Head of caudate nucleus (tissue), 42 donors: Measurements from ENCODE around the gene CDH4.

Experiments
- DNase-seq, 42 donors: peaks; one replicate each; pipeline versions ENCODE4 v3.0.0 to v3.0.0-alpha.2; 2020 to 2021; ENCODE audit warnings: mixed read lengths in 7 of 42
- intact Hi-C: fragments of 100-400 bp; cut with DNase I; formaldehyde crosslinking; loops from one replicate; pipeline ENCODE4 v1.15.0; 2022

CDH4 gene

DNA sequence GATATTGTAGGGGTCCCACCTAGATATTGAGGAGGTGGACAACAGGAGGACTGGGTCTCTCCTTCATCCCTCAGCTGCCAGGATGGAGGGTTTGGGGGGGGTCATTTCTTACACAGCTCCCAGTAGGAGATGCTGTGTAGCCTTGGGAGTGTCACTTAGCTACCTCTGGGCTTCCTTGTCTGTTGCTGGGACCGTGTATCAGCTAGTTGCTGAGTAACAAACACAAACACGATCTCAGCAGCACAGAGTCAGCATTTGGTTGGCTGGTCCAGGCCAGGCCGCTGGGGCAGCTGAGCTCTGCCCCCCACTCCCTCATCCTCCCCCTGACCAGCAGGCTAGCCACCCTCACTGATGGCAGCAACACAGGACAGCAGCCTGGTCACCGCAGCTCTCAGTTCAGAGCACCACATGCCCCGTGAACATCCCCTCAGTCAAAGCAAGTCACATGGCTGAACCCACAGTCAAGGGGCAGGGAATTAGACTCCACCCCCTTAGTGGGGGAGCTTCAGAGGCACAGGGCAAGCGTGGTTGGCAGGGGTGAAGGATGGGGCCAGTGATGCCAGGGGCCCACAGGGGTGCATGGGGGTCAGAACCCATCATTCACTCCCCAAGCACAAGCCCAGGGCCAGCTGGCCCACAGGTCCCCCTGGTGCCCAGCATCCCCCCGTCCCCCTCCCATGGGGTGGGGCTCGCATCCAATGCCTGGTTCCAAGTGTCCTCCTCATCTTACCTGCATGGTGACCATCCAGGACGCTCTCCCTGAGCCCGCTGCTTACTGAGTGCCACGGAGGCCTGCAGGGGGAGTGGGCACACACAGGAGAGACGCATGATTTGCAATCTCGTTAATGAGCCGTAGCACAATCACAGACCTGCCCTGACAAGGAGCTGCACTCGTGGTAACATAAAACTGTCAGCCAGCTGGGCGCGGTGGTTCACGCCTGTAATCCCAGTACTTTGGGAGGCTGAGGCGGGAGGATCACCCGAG, 701.3 kb downstream of the CDH4 start:
- peak in 14 of 42 donors; percentile 2 to 24 (median 4) for DNase-seq
- intact Hi-C loops: no loop called here

DNA sequence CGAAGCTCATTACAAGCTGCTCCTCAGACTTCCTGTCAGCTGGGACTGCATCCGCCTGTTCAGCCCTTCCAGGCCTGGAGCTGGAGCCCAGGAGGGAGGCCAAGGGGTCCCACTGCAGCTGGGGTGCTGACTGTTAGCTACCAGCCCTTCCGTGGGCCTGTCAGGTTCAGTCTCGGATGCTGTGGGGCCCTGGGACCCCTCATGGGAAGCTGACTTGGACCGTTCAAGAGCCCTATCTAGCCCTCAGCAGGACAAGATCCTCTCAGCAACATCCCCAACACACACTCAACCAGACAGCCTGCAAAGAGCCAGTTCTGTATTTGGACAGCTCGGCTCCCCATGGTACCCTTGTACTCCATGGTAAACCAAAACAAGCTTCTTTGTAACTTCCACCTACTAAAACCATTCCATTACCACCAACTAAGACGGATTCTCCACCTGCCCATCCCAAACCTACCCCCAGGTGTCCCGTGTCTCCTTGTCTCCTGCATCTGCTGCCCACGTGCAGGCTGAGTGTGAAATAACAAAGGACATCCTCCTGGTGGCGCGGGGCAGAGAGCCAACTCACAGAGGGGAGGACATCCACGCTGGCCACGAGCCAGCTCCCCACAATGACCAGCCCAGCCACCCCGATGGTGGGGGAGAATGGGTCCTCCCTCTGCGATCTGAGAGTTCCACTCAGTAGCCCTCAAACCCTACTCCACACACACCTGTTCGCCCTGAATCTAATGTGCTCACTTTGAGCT, 702.4 kb downstream of the CDH4 start:
- intact Hi-C loops: no loop called here

DNA sequence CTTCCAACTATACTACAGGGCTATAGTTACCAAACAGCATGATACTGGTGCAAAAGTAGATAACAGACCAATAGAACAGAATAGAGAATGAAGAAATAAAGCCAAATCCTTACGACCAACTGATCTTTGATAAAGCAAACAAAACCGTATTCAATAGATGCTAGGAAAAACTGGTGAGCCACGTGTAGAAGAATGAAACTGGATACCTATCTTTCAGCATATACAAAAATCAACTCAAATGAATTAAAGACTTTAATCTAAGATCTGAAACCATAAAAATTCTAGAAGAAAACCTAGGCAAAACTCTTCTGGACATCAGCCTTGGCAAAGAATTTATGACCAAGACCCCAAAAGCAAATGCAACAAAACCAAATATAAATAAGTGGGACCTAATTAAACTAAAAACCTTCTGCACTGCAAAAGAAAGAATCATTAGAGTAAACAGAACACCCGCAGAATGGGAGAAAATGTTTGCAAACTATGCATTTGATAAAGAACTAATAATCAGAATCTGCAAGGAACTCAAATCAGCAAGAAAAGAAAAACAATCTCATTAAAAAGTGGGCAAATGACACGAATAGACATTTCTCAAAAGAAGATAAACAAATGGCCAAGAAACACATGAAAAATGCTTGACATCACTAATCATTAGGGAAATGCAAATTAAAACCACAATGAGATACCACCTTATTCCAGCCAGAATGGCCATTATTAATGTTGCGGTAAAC, 703.8 kb downstream of the CDH4 start:
- DNase-seq: no peak
- intact Hi-C loops: no loop called here

More for the DNA sequence above, 702.4 kb downstream of the CDH4 start:
- DNase-seq: peak in 14 of 42 donors; percentile 3 to 37 (median 10)

DNA sequence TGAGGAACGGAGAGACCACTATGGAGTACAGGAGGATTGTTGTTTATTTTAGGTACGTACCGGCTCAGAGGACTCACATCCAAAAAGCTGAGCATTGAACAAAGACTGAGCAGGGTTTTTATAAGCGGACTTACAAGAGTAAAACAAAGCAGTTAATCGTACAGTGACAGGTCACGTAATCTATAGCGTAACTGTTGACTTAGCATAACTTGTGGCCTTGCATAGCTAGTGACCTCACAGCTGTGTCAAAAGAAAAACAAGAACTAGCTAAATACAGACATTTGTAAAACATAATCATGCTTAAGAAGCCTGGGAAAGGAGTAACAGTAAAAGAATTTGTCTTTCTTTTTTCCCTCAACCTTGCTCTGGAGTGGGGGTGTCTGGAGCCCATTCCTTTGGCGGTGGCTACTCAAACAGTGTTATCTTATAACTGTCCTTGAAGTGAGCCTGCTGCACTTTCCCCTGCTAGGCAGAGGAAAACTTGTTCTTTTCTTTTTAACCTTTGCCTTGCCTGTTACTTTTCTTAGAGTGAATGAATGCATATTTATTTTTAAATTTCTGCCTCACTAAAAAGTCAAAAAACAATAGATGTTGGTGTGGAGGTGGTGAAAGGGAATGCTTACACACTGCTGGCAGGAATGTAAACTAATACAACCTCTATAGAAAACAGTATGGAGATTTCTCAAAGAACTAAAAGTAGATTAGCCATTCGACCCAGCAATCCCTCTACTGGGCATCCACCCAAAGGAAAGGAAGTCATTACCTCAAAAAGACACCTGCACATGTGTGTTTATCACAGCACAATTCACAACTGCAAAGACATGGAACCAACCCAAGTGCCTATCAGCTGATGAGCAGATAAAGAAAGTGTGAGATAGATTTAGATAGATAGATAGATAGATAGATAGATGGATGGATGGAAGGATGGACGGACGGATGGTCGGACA, 704.6 kb downstream of the CDH4 start:
- intact Hi-C loops: no loop called here
- peak in 4 of 42 donors; percentile 1 to 4 (median 2) for DNase-seq

DNA sequence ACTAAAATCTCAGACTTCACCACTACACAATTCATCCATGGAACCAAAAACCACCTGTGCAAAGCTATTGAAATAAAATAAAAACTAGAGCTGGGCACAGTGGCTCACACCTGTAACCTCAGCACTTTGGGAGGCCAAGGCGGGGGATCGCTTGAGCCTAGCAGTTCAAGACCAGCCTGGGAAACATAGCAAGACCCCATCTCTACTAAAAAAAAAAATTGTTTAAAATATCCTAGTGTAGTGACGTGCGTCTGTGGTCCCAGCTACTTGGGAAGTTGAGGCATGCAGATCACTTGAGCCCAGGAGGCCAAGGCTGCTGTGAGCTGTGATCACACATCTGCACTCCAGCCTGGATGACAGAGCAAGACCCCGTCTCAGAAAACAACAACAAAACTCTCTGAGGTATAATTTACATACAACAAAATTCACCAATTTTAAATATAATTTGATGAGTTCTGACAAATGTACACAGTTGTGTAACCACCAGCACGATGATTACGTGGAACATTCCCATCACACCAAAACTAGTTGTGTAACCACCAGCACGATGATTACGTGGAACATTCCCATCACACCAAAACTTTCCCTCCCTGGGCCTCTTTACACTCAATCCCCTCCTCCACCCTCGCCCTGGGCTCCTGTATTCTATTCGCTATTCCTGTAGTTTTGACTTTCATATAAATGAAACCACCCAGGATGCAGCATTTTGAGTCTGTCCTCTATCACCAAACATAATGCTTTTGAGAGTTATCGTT, 706.1 kb downstream of the CDH4 start:
- intact Hi-C loops: no loop called here
- peak in 9 of 42 donors; percentile 0 to 32 (median 4) for DNase-seq

DNA sequence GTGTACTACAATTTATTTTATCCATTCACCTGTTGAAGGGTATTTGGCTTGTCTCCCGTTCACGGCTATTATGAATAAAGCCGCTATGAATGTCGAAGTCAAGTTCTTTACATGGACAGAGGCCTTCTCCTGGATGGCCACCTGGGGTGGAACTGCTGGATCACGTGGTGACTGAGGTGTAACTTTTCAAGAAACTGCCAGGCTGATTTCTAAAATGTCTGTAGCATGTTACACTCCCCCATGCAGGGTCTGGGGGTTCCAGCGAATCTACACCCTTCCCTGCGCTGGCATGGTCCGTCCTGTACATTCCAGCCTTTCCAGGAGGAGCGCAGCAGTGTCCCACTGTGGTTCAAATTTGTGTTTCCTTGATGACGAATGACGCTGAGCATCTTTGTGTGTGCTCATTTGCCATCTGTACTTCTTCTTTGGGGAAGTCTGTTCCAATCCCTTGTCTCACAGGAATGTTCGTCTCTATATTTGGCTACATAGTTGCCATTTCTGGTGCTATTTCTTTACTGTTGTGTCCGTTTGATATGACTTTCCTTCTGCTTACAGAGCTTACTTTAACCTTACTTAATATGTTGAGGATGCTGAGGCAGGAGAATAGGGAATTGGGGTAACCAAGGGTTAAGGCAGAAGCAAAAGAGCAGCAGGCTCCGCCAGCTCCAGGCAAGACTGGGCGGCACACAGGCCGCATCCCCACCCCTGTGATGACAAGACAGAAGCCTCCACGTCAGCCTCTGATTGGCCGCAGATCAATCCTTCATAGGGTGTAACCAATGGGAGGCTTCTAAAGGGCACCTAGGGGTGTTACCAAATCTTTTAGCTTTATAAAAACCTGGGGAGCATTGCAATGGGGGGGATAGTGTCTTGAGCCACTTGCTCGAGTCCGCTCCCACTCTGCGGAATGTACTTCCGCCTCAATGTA, 707.0 kb downstream of the CDH4 start:
- DNase-seq: peak in 9 of 42 donors; percentile 0 to 29 (median 9)
- intact Hi-C loops: no loop called here

DNA sequence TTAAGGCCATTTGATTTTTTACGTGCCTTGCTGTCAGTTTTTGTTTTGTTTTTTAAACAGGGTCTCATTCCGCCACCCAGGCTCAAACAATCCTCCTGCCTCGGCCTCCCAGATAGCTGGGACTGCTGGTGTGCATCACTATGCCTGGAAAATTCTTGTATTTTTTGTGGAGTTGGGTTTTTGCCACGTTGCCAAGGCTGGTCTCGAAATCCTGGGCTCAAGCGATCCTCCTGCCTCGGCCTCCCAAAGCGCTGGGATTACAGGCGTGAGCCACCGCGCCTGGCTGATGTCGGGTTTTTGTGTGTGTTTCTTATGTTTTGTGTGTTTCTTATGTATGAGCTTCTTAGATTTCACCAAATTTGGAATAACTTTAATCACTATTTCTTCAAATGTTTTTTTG, 708.8 kb downstream of the CDH4 start:
- intact Hi-C loops: no loop called here
- DNase-seq: peak in 9 of 42 donors; percentile 0 to 21 (median 7)

DNA sequence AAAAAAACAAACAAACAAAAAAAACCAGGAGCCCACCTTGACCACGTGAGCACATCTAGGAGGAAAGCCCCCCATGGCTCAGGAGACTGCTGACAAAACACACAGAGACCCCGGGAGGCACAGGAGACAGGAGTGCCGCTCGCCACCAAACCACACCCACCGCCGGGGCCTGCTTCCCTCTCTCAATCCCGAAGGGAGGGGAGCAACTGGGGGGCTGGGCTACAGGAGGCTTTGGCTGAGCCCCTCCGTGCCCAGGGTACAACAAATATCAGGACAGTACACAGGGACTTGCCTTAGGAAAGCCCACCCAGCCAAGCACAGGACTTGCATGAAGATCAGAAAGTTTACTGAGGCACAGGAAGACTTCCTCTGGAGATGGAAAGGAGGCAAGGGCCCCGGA, 711.1 kb downstream of the CDH4 start:
- peak in 2 of 42 donors; percentile 2 to 28 for DNase-seq
- intact Hi-C loops: no loop called here

DNA sequence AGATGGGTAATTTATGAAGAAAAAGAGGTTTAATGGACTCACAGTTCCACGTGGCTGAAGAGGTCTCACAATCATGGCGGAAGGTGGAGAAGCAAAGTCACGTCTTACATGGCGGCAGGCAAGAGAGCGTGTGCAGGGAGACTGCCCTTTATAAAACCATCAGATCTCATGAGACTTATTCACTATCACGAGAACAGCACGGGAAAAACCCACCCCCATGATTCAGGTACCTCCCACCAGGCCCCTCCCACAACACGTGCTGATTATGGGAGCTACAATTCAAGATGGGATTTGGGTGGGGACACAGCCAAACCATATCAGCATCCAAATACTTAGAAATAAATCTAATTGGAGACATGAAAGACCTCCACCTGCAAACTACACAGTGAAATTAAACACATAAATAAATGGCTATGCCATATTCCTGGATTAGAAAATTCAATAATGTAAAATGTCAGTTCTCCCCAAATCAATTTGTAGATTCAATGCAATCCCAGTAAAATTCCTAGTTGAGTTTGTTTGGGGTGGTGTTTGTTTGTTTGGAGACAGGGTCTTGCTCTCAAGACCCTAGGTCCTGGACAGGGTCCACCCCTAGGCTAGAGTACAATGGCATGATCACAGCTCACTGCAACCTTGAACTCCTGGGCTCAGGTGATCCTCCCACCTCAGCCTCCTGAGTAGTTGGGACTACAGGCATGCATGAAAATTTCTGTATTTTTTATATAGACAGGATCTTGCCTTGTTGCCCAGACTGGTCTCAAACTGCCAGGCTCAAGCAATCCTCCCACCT, 712.0 kb downstream of the CDH4 start:
- intact Hi-C loops: no loop called here
- peak in 1 of 42 donors; percentile 20 for DNase-seq

DNA sequence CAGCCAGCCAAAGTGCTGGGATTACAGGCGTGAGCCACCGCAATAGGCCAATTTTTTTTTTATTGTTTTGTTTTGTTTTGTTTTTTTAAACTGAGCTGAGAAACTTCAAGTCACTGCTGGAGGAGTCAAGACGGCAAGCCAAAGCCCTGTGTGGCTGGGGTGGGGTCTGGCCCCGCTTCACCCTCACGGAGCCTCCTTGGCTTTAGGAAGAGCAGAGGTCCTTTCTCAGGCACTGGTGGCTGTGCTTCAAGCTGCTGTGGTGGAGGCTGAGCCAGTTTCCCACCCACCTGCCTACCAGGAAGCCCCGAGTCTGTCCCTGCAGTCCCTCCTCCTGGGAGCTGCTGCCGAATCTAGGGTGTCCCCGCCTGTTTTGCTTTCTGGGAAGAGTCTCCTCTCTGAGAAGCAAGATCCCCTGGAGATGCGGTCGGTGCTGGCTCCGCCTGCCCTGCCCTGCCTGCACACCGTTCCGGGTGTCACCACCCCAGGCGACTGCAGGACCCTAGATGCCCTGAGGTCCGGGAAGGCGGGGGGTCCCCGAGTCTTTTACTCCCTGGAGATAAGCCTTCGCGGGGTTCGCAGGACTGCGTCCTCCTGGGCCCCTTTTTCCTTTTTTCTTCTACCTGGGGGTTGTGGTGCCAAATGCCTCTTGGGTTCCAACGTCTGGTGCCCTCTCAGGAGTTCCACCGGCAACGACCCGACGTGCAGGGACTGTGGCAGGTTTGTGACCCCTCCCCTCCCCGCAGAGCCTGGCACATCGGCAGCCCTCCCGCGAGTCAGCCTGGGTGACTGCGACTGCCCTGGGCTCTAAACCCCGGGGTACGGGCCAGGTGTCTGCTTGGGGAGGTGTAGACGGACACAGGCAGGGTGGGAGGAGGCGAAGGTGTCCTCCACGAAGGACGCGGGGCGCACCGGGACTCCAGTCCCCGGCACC, 712.9 kb downstream of the CDH4 start:
- DNase-seq: peak in 3 of 42 donors; percentile 1 to 32 (median 11)
- intact Hi-C loops: no loop called here

DNA sequence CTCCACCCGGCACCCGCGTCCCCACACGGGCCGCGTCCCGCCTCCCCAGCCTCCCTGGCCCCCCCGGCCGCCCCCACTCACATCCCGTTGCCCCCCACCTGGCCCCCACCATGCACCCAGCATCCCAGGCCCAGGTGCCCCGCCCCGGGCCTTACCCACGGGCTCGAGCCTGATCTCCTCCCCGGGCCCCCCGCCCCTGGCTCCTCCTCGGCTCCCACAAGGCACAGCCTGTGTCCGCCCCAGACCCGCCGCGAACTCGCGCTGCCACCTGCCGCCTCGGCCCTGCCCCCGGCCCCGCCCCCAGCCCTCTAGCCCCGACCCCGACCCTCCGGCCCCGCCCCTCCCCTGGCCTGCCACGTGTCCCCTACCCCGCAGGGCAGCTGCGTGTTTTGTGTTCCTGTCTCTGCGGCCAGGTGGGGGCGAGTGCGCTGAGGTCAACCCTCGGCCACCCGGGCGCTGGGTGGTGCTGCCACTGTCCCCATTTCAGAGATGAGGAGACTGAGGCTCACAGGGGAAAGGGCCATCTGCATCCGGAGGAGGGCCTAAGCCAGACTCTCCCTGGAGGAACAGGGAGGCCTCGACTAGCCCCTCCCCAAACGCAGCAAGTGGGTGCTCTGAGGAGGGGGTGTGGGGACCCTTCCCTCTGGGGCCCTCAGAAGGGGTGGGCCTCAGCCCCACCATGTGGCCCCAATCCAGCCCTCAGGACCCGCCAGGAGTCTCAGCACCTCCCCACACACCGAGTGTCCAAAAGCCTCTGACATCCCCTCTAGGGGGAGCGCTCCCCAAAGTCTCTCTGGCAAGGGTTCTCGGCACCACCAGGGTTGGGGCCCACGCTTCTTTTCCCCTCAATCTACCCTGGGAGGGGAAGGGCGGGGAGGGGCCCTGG, 713.8 kb downstream of the CDH4 start:
- peak in 2 of 42 donors; percentile 2 to 27 for DNase-seq
- intact Hi-C loops: no loop called here

DNA sequence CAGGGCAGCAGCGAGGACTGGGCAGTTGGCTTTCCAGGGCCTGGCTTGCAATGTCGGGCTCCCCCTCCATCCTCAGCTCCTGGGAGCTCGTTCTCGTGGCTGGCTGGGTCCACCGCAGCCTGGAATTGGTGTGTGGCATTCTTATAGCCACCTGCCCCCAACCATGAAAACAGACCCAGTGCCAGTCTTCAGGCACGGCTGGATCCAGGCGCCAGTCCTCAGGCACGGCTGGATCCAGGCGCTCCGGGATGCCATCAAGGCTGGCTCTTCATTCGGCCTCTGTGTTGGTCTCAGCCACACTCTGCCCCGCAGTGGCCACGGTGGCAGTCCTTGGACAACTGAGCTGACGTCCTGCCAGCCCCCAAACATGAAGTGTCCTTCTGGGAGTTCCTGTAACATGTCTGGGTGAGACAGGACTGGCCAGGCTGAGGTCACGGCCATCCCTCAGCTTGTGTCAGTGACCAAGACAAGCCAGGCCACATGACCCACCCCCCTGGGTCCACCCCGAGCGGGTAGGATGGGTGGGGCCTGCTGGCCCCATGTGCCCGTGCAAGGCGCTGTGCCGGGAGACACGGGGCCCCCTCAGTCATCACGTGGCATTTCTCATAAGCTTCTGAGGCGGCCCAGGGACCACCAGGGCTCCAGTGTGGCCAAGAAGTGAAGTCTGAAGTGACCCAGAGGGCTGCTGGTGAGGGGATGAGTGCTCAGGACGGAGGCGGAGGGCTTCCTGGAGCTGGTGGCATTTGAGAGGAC, 714.6 kb downstream of the CDH4 start:
- intact Hi-C loops: no loop called here
- peak in 1 of 42 donors; percentile 30 for DNase-seq

DNA sequence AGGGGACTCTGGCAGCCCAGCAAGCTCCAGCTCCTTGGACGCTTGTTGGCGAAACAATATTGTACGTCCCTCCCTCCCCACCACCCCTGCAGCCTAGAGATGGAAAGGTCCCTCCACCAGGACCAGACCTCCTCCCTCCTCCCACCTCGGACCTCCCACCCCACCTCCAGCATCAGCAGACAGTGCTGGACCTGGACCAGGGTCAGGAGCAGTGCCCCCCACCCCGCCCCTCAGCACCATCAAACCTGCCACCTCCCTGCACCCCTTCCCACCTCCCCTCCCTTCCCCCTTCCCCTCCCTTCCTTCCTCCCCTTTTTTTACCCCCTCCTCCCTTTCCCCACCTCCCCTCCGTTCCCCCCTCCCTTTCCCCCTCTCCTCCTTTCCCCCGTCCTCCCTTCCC, 715.2 kb downstream of the CDH4 start:
- intact Hi-C loops: no loop called here
- no peak for DNase-seq
